ENCODE data around the gene TBC1D8. TPM values are rescaled to one million over a fixed set of nuclear protein-coding genes. Genes with fewer than 3 reads are reported as not detected.

Gene TBC1D8
- total and polyA plus RNA-seq, 2 of the 13 experiments (the other 11 are each of a cell fraction or from before 2014, with no cell fraction given), result 45.1 to 95.4 TPM

DNA sequence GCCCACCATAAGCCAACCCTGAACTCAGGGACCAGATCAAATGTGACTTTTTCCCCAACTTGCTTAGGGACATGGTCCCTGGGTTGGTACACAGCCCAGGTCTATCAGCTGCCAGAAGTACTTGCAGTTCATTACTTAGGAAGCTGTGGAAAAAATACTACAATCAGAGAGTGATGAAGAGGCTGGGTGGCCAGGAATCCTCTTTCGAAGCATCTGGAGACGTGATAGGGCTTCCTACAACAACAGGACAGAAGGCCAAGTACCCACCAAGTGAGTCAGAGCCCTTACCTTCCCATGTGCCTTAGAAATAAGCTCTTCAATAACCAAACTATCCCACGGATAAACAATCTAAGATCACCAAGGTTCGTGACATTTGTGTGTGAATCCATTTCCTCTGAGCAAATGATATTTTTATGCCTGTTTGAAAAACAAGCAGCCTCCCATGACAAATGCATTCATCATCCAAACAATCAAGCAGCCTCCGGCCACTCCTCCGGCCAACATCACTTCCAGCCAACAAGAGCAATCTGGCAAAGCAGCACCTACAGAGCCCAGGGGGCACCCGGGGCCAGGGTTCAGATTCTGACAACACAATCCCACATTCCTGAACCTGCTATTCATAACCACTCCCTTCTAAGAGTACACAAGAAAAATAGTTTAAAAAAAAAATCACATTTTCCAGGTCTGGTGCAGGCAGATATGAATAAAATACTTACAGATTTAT, 26.4 kb downstream of the TBC1D8 start (continued):
- TF ChIP-seq, protein P1, sequence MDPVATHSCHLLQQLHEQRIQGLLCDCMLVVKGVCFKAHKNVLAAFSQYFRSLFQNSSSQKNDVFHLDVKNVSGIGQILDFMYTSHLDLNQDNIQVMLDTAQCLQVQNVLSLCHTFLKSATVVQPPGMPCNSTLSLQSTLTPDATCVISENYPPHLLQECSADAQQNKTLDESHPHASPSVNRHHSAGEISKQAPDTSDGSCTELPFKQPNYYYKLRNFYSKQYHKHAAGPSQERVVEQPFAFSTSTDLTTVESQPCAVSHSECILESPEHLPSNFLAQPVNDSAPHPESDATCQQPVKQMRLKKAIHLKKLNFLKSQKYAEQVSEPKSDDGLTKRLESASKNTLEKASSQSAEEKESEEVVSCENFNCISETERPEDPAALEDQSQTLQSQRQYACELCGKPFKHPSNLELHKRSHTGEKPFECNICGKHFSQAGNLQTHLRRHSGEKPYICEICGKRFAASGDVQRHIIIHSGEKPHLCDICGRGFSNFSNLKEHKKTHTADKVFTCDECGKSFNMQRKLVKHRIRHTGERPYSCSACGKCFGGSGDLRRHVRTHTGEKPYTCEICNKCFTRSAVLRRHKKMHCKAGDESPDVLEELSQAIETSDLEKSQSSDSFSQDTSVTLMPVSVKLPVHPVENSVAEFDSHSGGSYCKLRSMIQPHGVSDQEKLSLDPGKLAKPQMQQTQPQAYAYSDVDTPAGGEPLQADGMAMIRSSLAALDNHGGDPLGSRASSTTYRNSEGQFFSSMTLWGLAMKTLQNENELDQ (CRISPR knock-in tag; IDR thresholded peaks at IDR 0.05; ENCODE audit: borderline replicate concordance), result no peak
- TF ChIP-seq ZNF678 (CRISPR knock-in tag; IDR thresholded peaks at IDR 0.05) (no peak), GTF3A (CRISPR knock-in tag; conservative IDR thresholded peaks at IDR 0.05) (no peak), DMAP1 (CRISPR knock-in tag; IDR thresholded peaks at IDR 0.05) (peak; percentile 72; the same call in 1 of the 2 replicates), EEA1 (CRISPR knock-in tag; IDR thresholded peaks at IDR 0.05; ENCODE audit: borderline replicate concordance) (no peak), SIX4 (CRISPR knock-in tag; IDR thresholded peaks at IDR 0.05) (no peak), ZNF121 (CRISPR knock-in tag; IDR thresholded peaks at IDR 0.05) (no peak), ZNF274 (CRISPR knock-in tag; IDR thresholded peaks at IDR 0.05) (no peak)
- TF ChIP-seq, protein P2, sequence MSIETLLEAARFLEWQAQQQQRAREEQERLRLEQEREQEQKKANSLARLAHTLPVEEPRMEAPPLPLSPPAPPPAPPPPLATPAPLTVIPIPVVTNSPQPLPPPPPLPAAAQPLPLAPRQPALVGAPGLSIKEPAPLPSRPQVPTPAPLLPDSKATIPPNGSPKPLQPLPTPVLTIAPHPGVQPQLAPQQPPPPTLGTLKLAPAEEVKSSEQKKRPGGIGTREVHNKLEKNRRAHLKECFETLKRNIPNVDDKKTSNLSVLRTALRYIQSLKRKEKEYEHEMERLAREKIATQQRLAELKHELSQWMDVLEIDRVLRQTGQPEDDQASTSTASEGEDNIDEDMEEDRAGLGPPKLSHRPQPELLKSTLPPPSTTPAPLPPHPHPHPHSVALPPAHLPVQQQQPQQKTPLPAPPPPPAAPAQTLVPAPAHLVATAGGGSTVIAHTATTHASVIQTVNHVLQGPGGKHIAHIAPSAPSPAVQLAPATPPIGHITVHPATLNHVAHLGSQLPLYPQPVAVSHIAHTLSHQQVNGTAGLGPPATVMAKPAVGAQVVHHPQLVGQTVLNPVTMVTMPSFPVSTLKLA (IDR thresholded peaks at IDR 0.05), result no peak
- TF ChIP-seq, protein P3, sequence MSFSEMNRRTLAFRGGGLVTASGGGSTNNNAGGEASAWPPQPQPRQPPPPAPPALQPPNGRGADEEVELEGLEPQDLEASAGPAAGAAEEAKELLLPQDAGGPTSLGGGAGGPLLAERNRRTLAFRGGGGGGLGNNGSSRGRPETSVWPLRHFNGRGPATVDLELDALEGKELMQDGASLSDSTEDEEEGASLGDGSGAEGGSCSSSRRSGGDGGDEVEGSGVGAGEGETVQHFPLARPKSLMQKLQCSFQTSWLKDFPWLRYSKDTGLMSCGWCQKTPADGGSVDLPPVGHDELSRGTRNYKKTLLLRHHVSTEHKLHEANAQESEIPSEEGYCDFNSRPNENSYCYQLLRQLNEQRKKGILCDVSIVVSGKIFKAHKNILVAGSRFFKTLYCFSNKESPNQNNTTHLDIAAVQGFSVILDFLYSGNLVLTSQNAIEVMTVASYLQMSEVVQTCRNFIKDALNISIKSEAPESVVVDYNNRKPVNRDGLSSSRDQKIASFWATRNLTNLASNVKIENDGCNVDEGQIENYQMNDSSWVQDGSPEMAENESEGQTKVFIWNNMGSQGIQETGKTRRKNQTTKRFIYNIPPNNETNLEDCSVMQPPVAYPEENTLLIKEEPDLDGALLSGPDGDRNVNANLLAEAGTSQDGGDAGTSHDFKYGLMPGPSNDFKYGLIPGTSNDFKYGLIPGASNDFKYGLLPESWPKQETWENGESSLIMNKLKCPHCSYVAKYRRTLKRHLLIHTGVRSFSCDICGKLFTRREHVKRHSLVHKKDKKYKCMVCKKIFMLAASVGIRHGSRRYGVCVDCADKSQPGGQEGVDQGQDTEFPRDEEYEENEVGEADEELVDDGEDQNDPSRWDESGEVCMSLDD (CRISPR knock-in tag; IDR thresholded peaks at IDR 0.05; ENCODE audit: borderline replicate concordance), result no peak
- TF ChIP-seq, protein P4, sequence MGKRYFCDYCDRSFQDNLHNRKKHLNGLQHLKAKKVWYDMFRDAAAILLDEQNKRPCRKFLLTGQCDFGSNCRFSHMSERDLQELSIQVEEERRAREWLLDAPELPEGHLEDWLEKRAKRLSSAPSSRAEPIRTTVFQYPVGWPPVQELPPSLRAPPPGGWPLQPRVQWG (CRISPR knock-in tag; IDR thresholded peaks at IDR 0.05; ENCODE audit: borderline replicate concordance, low read depth), result no peak
- TF ChIP-seq, protein P5, sequence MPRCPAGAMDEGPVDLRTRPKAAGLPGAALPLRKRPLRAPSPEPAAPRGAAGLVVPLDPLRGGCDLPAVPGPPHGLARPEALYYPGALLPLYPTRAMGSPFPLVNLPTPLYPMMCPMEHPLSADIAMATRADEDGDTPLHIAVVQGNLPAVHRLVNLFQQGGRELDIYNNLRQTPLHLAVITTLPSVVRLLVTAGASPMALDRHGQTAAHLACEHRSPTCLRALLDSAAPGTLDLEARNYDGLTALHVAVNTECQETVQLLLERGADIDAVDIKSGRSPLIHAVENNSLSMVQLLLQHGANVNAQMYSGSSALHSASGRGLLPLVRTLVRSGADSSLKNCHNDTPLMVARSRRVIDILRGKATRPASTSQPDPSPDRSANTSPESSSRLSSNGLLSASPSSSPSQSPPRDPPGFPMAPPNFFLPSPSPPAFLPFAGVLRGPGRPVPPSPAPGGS (CRISPR knock-in tag; IDR thresholded peaks at IDR 0.05), result no peak
- TF ChIP-seq, protein P6, sequence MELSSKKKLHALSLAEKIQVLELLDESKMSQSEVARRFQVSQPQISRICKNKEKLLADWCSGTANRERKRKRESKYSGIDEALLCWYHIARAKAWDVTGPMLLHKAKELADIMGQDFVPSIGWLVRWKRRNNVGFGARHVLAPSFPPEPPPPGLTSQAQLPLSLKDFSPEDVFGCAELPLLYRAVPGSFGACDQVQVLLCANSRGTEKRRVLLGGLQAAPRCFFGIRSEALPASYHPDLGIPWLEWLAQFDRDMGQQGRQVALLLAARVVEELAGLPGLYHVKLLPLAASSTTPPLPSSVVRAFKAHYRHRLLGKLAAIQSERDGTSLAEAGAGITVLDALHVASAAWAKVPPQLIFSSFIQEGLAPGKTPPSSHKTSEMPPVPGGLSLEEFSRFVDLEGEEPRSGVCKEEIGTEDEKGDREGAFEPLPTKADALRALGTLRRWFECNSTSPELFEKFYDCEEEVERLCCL (CRISPR knock-in tag; IDR thresholded peaks at IDR 0.05; ENCODE audit: borderline replicate concordance), result no peak
- TF ChIP-seq, protein P7, sequence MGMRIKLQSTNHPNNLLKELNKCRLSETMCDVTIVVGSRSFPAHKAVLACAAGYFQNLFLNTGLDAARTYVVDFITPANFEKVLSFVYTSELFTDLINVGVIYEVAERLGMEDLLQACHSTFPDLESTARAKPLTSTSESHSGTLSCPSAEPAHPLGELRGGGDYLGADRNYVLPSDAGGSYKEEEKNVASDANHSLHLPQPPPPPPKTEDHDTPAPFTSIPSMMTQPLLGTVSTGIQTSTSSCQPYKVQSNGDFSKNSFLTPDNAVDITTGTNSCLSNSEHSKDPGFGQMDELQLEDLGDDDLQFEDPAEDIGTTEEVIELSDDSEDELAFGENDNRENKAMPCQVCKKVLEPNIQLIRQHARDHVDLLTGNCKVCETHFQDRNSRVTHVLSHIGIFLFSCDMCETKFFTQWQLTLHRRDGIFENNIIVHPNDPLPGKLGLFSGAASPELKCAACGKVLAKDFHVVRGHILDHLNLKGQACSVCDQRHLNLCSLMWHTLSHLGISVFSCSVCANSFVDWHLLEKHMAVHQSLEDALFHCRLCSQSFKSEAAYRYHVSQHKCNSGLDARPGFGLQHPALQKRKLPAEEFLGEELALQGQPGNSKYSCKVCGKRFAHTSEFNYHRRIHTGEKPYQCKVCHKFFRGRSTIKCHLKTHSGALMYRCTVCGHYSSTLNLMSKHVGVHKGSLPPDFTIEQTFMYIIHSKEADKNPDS (CRISPR knock-in tag; IDR thresholded peaks at IDR 0.05), result no peak

Data from HepG2 (cell line).